ENCODE results near the gene TLR5.
"Not testable (repeated sequence)": the region's sequence is repeated elsewhere in the genome, so short reads cannot be mapped to it uniquely, and the experiment has no call there.

Gene TLR5

GRCh38 chr1:223142795-223143536, at the start of gene TLR5:
TSS of gene TLR5 (minus strand) at chr1:223143248. CDS start at chr1:223113031, 30,217 bp downstream.
- peak; percentile 80 to 94 (median 90) for DNase-seq

- DNase-seq: peak; percentile 65 to 80 (median 79)
These were observed 47.1 kb upstream of the TLR5 start for GRCh38 chr1:223189903-223190724.

- DNase-seq: no peak
These were observed 46.5 kb upstream of the TLR5 start for GRCh38 chr1:223189525-223189902.

- DNase-seq: no peak
These were observed 45.7 kb upstream of the TLR5 start for GRCh38 chr1:223188618-223189356.

GRCh38 chr1:223186800-223187199, 43.8 kb upstream of the TLR5 start:
- no peak for DNase-seq

- DNase-seq: peak; percentile 59 to 87 (median 80)
These were observed 40.3 kb upstream of the TLR5 start for GRCh38 chr1:223183268-223183862.

- DNase-seq: peak; percentile 83 to 94 (median 94)
These were observed 37.8 kb upstream of the TLR5 start for GRCh38 chr1:223180731-223181321.

GRCh38 chr1:223179786-223180185, 36.7 kb upstream of the TLR5 start:
- peak; percentile 66 to 77 (median 68) for DNase-seq

GRCh38 chr1:223179280-223179679, 36.2 kb upstream of the TLR5 start:
- no peak for DNase-seq

GRCh38 chr1:223177681-223178080, 34.6 kb upstream of the TLR5 start:
- DNase-seq: peak; percentile 79 to 86 (median 80)

- no peak for DNase-seq
These were observed 33.4 kb upstream of the TLR5 start for GRCh38 chr1:223176437-223176836.

- DNase-seq: peak; percentile 74 to 92 (median 91)
These were observed 32.6 kb upstream of the TLR5 start for GRCh38 chr1:223175633-223176032.

GRCh38 chr1:223175032-223175431, 32.0 kb upstream of the TLR5 start:
- no peak for DNase-seq

- not testable (repeated sequence) for DNase-seq
These were observed 26.4 kb upstream of the TLR5 start for GRCh38 chr1:223169458-223169857.

- DNase-seq: no peak
These were observed 18.3 kb upstream of the TLR5 start for GRCh38 chr1:223161321-223161720.

GRCh38 chr1:223156343-223156742, 13.3 kb upstream of the TLR5 start:
- DNase-seq: no peak

- no peak for DNase-seq
These were observed 12.1 kb upstream of the TLR5 start for GRCh38 chr1:223155153-223155552.

GRCh38 chr1:223153177-223154119, 10.4 kb upstream of the TLR5 start:
- peak in 2 of 3 donors; percentile 33 to 51 for DNase-seq

GRCh38 chr1:223152399-223152798, 9.4 kb upstream of the TLR5 start:
- no peak for DNase-seq

- no peak for DNase-seq
These were observed 7.4 kb upstream of the TLR5 start for GRCh38 chr1:223150443-223150842.

GRCh38 chr1:223147873-223148272, 4.8 kb upstream of the TLR5 start:
- DNase-seq: no peak
